OCI-LY1 (cell line): ENCODE results near the gene FABP7.

ENCODE experiments used
- EZH2 ChIP-seq: fragments of 200-600 bp; sonication (generic), shearing (Covaris generic); IDR thresholded peaks from 2 replicates; pipeline ENCODE4 v1.8.0; 2017; ENCODE audit warnings: borderline replicate concordance, mixed run types, mild to moderate bottlenecking, antibody characterized with exemption, low read length, moderate library complexity, mixed read lengths
- TF ChIP-seq, protein P1 (sequence below): fragments of 200-600 bp; sonication (generic), shearing (Covaris generic); IDR thresholded peaks from 2 replicates; pipeline ENCODE4 v1.5.1; 2017; ENCODE audit warnings: mild to moderate bottlenecking, antibody characterized with exemption, low read length, moderate library complexity, mixed read lengths

DNA sequence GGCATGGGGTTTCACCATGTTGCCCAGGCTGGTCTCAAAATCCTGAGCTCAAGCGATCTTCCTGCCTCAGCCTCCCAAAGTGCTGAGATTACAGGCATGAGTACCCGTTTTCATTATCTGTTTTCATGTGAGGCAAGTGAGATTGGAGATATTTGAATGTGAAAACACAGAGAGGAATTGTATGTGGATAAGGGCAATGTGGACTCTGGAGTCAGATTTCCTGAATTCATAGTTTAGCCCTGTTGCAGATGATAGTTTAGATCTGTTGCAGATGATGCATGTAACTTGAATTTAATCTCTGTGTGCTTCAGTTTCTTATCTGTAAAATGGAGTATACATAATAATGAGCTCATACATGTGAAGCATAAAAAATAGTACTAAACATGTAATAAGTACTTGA lies 13.2 kb downstream of the FABP7 start:
- TF ChIP-seq, protein P1, sequence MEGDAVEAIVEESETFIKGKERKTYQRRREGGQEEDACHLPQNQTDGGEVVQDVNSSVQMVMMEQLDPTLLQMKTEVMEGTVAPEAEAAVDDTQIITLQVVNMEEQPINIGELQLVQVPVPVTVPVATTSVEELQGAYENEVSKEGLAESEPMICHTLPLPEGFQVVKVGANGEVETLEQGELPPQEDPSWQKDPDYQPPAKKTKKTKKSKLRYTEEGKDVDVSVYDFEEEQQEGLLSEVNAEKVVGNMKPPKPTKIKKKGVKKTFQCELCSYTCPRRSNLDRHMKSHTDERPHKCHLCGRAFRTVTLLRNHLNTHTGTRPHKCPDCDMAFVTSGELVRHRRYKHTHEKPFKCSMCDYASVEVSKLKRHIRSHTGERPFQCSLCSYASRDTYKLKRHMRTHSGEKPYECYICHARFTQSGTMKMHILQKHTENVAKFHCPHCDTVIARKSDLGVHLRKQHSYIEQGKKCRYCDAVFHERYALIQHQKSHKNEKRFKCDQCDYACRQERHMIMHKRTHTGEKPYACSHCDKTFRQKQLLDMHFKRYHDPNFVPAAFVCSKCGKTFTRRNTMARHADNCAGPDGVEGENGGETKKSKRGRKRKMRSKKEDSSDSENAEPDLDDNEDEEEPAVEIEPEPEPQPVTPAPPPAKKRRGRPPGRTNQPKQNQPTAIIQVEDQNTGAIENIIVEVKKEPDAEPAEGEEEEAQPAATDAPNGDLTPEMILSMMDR = no peak
- TF ChIP-seq EZH2 = no peak
